HG03432 (cell line): Measurements from ENCODE around the gene RALGPS1.

Source experiments
- ATAC-seq: cut with Tn5 transposase; IDR thresholded peaks from one replicate; pipeline ENCODE4 v1.9.1; 2021; ENCODE audit warnings: mild to moderate bottlenecking, moderate library complexity; ENCODE audit not compliant: unreplicated experiment

RALGPS1 gene

GRCh38 chr9:127233989-127234388 lies 319.4 kb downstream of the RALGPS1 start:
- ATAC-seq, result no peak

GRCh38 chr9:127237801-127238200 lies 323.2 kb downstream of the RALGPS1 start:
- no peak for ATAC-seq

GRCh38 chr9:127241354-127241753 lies 326.8 kb downstream of the RALGPS1 start:
- ATAC-seq, result no peak

GRCh38 chr9:127244609-127245601 lies 330.3 kb downstream of the RALGPS1 start:
- peak; percentile 100 for ATAC-seq

- no peak for ATAC-seq
Observed at GRCh38 chr9:127245637-127246164, 331.1 kb downstream of the RALGPS1 start.

- ATAC-seq, result no peak
Observed at GRCh38 chr9:127248241-127248640, 333.7 kb downstream of the RALGPS1 start.

GRCh38 chr9:127249877-127250276 lies 335.3 kb downstream of the RALGPS1 start:
- ATAC-seq, result no peak

GRCh38 chr9:127250896-127251391 lies 336.4 kb downstream of the RALGPS1 start:
- no peak for ATAC-seq

- ATAC-seq, result no peak
Observed at GRCh38 chr9:127252410-127253318, 338.1 kb downstream of the RALGPS1 start.

- no peak for ATAC-seq
Observed at GRCh38 chr9:127253446-127253845, 338.9 kb downstream of the RALGPS1 start.

GRCh38 chr9:127255692-127256091 lies 341.1 kb downstream of the RALGPS1 start:
- no peak for ATAC-seq

- ATAC-seq, result no peak
Observed at GRCh38 chr9:127256324-127256723, 341.7 kb downstream of the RALGPS1 start.

GRCh38 chr9:127258606-127259471 lies 344.3 kb downstream of the RALGPS1 start:
- ATAC-seq, result no peak

- ATAC-seq, result no peak
Observed at GRCh38 chr9:127262602-127263001, 348.0 kb downstream of the RALGPS1 start.

GRCh38 chr9:127263237-127263636 lies 348.7 kb downstream of the RALGPS1 start:
- ATAC-seq, result no peak

- ATAC-seq, result no peak
Observed at GRCh38 chr9:127263664-127264063, 349.1 kb downstream of the RALGPS1 start.

- no peak for ATAC-seq
Observed at GRCh38 chr9:127264462-127265219, 350.1 kb downstream of the RALGPS1 start, which contains the start of gene GARNL3. Gene GARNL3, plus strand, starts transcription at chr9:127264774. Its CDS starts 104 bp downstream, at chr9:127264878.

- peak; percentile 40 for ATAC-seq
Observed at GRCh38 chr9:127267793-127268525, 353.4 kb downstream of the RALGPS1 start.
